Stimulated activated CD8-positive, alpha-beta memory T cell treated with anti-CD3 and anti-CD28 coated beads, Interleukin-12 subunit alpha, Interleukin-12 subunit beta, amount 100 ng/mL, for 24 hours (primary cell): ENCODE results near the gene FGD2.

Experiments
- DNase-seq: peaks from one replicate; pipeline ENCODE4 v3.0.0-alpha.2; 2020; ENCODE audit errors: extremely low read depth

The FGD2 gene

DNA sequence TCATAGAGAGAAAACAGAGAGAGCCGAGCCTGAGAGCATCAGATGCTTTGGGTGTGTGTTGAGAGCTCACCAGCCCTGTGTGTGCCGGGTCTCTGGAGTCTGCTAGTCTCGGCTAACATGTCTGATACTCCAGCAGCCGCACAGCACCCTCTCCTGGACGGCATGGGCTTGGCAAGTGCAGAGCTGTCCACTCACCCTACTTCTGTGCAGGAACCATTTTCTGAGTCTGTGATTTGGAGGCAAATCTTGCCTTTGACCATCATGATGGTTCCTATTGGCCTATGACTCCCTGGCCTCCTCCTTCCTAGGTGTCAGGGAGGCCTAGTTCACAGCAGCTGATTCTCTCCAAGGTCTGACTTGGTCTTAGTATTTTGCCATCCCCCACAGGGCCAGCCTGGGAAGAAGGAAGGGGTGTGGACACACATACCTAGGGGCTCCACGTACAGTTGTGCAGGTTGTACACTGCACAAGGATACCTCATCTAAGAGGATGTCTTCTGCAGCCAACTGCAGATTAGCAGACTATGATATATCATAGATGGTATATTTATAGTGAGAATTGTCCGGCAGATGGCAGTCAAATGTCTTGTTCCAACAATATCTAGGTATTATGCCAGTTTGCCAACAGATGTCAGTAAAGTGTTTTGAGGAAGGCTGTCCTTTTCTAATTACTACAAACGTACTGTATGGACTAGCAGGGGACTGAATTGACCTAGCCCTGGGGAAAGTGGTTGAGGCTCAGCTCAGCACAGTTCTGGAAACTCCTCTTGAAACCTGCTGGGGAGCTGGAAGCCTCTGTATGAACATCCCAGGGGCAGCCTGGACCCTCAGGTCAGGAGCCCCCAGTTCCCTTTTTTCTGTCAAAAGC is 13.0 kb downstream of the FGD2 start:
- DNase-seq, result peak; percentile 66

GRCh38 chr6:37019065-37019450 is 13.6 kb downstream of the FGD2 start:
- no peak for DNase-seq

GRCh38 chr6:37020381-37020780 is 14.9 kb downstream of the FGD2 start:
- DNase-seq, result no peak

DNA sequence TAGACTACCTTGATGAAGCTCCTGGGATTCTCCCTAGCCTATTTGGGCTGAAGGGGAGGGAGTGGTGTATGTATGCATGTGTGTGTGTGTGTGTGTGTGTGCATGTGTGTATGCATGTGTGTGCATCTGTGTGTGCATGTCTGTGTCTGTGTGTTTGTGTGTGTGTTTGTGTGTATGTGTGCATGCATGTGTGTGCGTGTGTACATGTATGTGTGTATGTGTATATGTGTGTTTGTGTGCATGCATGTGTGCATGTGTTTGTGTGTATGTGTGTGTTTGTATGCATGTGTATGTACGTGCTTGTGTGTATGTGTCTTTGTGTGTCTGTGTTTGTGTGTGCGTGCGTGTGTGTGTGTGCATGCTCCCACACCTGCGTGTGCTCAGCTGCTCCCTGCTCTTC is 15.4 kb downstream of the FGD2 start:
- DNase-seq, result no peak

GRCh38 chr6:37021356-37022129 is 16.1 kb downstream of the FGD2 start:
- peak; percentile 27 for DNase-seq

DNA sequence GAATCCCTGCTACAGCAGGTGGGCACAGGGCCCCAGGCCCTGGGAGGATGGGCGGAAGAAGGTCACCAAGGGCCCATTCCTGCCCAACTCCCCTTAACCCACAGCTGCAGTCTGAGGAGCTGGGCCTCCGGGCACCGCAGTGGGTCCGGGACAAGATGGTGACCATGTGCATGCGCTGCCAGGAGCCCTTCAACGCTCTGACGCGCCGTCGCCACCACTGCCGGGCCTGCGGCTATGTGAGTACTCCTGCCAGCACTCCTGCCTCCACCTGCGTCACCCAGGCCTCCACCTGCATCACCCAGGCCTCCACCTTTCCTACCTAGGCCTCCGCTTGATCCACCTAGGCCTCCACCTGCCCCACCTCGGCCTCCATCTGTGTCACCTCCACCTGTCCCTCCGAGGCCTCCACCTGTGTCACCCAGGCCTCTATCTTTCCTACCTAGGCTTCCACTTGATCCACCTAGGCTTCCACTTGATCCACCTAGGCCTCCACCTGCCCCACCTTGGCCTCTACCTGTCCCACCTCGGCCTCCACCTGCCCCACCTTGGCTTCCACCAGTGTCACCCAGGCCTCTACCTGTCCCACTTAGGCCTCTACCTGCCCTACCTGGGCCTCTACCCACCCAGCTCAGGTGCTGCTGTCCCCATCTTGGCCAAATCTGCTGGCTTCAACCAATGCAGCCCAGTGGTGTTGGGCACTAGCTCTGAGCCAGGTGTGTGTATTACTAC is 16.8 kb downstream of the FGD2 start:
- no peak for DNase-seq

DNA sequence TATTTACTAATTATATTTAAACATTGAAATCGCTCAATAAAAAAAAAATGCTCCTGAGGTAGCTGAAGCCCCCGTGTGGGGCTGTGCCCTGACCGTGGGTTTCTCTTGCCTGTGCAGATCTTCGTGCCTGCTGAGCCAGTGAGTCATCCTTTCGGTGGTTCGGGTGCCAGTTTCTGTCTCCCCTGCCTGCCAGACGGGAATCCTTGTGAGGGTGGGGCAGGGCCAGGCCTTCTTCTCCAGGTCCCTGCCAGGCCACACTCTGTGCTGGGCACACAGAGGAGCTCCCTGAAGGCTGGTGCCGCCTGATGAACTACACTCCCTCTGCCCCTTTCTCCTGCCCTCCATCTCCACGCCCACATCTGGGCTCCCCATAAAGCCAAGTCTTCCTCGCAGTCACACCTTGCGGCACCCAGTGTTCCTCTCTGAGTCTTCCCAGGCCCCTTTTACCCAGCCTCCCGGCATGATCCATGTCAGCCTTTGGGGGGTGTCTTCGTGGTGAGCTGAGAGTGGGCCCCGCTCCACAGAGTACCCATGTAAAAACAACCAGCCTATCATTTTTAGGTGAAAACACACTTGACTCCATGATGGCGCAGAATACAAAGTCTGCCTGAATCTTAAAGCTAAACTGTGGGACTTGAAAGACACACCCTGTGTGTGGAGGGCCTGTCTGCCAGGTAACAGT is 19.3 kb downstream of the FGD2 start:
- peak; percentile 22 for DNase-seq

GRCh38 chr6:37025621-37026466 is 20.4 kb downstream of the FGD2 start:
- no peak for DNase-seq

DNA sequence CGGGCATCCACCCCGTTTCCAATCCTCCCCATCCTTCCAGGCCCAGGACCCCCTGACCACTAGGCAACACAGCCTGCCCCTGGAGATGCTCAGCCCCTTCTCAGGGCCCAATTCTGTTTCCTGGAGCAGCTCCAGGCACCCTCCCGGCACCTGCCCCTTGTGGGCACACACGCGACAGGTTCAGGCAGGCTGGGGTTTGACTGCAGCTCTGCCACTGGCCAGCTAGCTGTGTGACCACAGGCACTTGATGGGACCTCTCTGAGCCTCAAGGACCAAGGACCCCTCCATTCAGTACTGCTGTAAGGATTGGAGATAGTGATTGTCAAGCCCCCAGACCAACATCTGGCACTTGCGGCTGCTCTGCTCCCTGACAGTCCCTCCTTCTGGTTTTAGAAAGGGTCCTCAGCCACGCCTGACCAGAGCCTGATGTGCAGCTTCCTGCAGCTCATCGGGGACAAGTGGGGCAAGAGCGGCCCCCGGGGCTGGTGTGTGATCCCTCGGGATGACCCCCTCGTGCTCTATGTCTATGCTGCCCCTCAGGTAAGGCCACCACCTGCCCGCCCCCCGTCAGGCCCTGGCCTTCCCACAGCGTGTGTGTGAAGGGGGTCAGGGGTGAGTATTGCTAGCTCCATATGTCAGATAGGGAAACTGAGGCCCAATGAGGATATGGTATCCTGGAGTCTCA is 21.7 kb downstream of the FGD2 start:
- DNase-seq, result no peak

DNA sequence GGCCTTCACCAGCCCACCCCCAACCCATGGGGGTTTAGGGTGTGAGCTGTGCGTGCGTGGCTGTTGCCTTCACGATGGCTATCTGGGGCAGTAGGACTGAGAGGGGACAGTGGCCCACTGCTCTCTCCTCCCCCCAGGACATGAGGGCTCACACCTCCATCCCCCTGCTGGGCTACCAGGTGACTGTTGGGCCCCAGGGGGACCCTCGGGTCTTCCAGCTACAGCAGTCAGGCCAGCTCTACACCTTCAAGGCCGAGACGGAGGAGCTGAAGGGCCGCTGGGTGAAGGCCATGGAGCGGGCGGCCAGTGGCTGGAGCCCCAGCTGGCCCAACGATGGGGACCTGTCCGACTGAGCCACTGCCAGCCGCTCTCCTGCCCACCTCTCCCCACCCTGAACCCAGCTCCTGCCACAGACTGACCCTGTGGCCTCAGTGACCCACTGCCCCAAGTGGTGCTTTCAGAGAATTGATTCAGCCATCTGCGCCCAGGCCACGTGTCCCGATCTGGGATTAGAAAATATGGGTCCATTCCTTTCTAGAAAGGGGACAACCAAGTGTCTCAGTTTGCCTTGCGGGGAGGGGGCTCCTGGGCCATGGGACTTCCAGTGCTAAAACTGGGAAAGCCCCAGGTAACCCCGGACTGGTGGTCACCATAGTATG is 22.5 kb downstream of the FGD2 start:
- DNase-seq, result no peak

GRCh38 chr6:37029249-37029971 is 24.0 kb downstream of the FGD2 start:
- no peak for DNase-seq

DNA sequence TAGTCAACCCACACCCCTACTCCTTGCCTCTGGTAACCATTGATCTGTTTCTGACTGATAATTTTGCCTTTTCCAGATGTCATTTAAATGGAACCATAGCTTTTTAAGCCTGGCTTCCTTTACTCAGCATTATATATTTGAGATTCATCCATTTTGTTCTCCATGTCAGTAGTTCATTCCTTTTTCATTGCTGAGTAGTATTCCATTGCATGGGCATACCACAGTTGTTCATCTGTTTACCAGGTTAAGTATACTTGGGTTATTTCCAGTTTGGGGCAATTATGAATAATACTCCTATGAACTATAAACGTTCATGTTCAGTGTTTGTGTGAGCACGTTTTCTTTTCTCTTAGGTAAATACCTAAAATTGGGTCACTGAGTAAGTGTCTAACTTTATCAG is 25.1 kb downstream of the FGD2 start:
- no peak for DNase-seq

DNA sequence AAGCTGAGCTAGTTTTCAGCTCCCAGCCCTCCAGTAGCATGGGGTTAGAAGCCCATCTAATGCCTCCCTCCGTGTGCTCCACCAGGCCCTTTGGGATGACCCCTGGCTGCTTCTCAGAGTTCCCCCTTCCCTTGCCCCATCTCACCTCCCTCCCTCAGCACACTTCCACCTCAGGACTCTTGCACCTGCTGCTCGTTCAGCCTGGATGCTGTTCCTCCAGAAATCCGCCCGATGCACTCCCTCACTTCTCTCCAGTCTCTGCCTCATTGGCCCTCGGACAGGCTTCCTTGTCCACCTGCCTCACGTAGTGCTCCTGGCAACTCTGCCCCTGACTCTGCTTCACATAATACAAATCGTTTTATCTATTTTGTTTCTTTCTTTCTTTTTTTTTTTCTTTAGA is 26.8 kb downstream of the FGD2 start:
- DNase-seq, result no peak

- no peak for DNase-seq
These were observed 27.8 kb downstream of the FGD2 start for GRCh38 chr6:37033255-37033654.

DNA sequence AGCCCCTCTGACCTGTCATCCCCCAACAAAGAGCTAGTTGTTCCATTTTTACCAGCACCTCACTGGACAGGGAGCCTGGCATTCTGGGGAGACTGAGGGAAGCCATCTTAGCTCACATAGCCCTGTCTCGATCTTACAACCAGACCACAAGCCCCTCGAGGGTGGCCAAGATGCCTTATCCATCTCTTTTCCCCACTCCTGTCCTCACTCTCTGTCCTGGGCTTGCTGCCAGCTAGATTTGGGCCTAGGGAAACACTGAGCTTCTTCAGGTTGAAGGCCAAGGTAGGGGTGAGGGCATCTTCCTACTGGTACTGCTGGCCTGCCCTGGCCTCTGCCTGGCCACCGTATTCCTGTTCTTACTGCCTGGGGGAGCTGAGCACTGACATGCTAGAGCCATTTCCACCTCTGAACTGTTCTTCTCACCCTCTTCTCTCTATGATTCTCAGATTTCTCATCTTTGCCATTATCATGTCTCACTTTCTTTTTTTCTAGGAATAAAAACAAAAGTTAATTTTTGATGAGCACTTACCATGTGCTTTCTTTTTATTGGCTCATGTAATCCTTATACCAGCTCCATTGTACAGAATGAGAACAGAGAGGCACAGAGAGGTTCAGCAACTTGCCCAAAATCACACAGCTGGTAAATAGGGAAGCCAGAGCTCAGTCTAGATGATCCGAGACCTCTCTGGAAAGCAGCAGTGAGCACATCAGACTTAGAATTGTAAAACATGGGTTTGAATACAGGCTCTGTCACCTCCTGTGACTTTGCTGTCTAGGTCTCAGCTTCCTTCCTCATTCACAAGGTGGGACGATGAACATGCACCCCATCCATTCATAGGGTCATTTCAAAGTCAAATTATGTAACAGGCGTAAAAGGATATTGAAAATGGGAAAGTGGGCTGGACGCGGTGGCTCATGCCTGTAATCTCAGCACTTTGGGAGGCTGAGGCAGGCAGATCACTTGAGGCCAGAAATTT is 28.7 kb downstream of the FGD2 start:
- DNase-seq, result no peak

- DNase-seq, result no peak
These were observed 30.7 kb downstream of the FGD2 start for GRCh38 chr6:37036146-37036545.

GRCh38 chr6:37038292-37039198 is 33.1 kb downstream of the FGD2 start:
- DNase-seq, result no peak
